HepG2 (cell line): ENCODE results near the gene KRTAP12-2. TPM values are rescaled to one million over a fixed set of nuclear protein-coding genes. Genes with fewer than 3 reads are reported as not detected.

ENCODE experiments used
- EED ChIP-seq: sonication (generic); formaldehyde crosslinking; IDR thresholded peaks from 2 replicates; pipeline ENCODE4 v1.5.0; 2020; ENCODE audit warnings: mild to moderate bottlenecking, missing genetic modification reagents
- ERF ChIP-seq: IDR thresholded peaks from 2 replicates; pipeline ENCODE4 v1.6.1; 2018; ENCODE audit warnings: missing biosample characterization, missing genetic modification reagents
- HIVEP1 ChIP-seq: sonication (generic); formaldehyde crosslinking; IDR thresholded peaks from 2 replicates; pipeline ENCODE4 v1.4.0; 2020; ENCODE audit warnings: mild to moderate bottlenecking, missing genetic modification reagents
- IRF2 ChIP-seq: IDR thresholded peaks from 2 replicates; pipeline ENCODE4 v1.6.1; 2018; ENCODE audit warnings: missing genetic modification reagents, missing compliant biosample characterization
- KAT2B ChIP-seq: fragments of 150-350 bp; IDR thresholded peaks from 2 replicates; pipeline ENCODE4 v1.6.1; 2014; ENCODE audit warnings: low read depth, low read length, borderline replicate concordance
- KDM3A ChIP-seq: IDR thresholded peaks from 2 replicates; pipeline ENCODE4 v1.6.1; 2018; ENCODE audit warnings: low read depth, missing compliant biosample characterization
- KLF9 ChIP-seq: IDR thresholded peaks from 2 replicates; pipeline ENCODE4 v1.6.1; 2016; ENCODE audit warnings: low read depth
- NFKBIZ ChIP-seq: IDR thresholded peaks from 2 replicates; pipeline ENCODE4 v1.6.1; 2018; ENCODE audit warnings: missing genetic modification reagents, missing compliant biosample characterization
- PITX1 ChIP-seq: sonication (generic); formaldehyde crosslinking; IDR thresholded peaks from 2 replicates; pipeline ENCODE4 v1.5.1; 2020; ENCODE audit warnings: mild to moderate bottlenecking, missing genetic modification reagents
- RFX5 ChIP-seq: IDR thresholded peaks from 2 replicates; pipeline ENCODE4 v1.6.1; 2011; ENCODE audit warnings: low read depth, low read length, improper control_type of control experiment
- RFXANK ChIP-seq: IDR thresholded peaks from 2 replicates; pipeline ENCODE4 v1.6.1; 2016
- SETDB1 ChIP-seq: sonication (generic); formaldehyde crosslinking; IDR thresholded peaks from 2 replicates; pipeline ENCODE4 v1.5.1; 2020; ENCODE audit warnings: missing genetic modification reagents, mild to moderate bottlenecking, borderline replicate concordance
- SIN3A ChIP-seq: IDR thresholded peaks from 2 replicates; pipeline ENCODE4 v1.6.1; 2011; ENCODE audit warnings: low read depth, mild to moderate bottlenecking, control low read depth, low read length, borderline replicate concordance
- THYN1 ChIP-seq: sonication (generic); formaldehyde crosslinking; IDR thresholded peaks from 2 replicates; pipeline ENCODE4 v1.8.1; 2023; ENCODE audit warnings: low read depth, mild to moderate bottlenecking, moderate library complexity, missing genetic modification reagents, borderline replicate concordance
- ZBTB38 ChIP-seq: sonication (generic); formaldehyde crosslinking; IDR thresholded peaks from 2 replicates; pipeline ENCODE4 v1.5.1; 2020; ENCODE audit warnings: mild to moderate bottlenecking, missing genetic modification reagents
- ZBTB7A ChIP-seq: sonication (generic); formaldehyde crosslinking; IDR thresholded peaks from 2 replicates; pipeline ENCODE4 v1.8.0; 2022; ENCODE audit warnings: mild to moderate bottlenecking, missing genetic modification reagents
- ZGPAT ChIP-seq: IDR thresholded peaks from 2 replicates; pipeline ENCODE4 v1.6.1; 2016; ENCODE audit warnings: mild to moderate bottlenecking
- ZMYM3 ChIP-seq: sonication (generic); formaldehyde crosslinking; IDR thresholded peaks from 2 replicates; pipeline ENCODE4 v1.5.1; 2020; ENCODE audit warnings: mild to moderate bottlenecking, missing genetic modification reagents
- ZNF331 ChIP-seq: sonication (generic); formaldehyde crosslinking; IDR thresholded peaks from 2 replicates; pipeline ENCODE4 v1.4.0; 2020; ENCODE audit warnings: missing genetic modification reagents
- ZNF460 ChIP-seq: sonication (generic); formaldehyde crosslinking; IDR thresholded peaks from 2 replicates; pipeline ENCODE4 v1.5.1; 2020; ENCODE audit warnings: missing genetic modification reagents, mild to moderate bottlenecking, borderline replicate concordance
- ZNF652 ChIP-seq: IDR thresholded peaks from 2 replicates; pipeline ENCODE4 v1.6.1; 2016; ENCODE audit warnings: low read depth, borderline replicate concordance
- ZNF772 ChIP-seq: sonication (generic); formaldehyde crosslinking; IDR thresholded peaks from 2 replicates; pipeline ENCODE4 v1.5.0; 2020; ENCODE audit warnings: mild to moderate bottlenecking, missing genetic modification reagents
- ZNF773 ChIP-seq: sonication (generic); formaldehyde crosslinking; IDR thresholded peaks from 2 replicates; pipeline ENCODE4 v1.4.0; 2020; ENCODE audit warnings: missing genetic modification reagents, borderline replicate concordance
- ZNF800 ChIP-seq: sonication (generic); formaldehyde crosslinking; IDR thresholded peaks from 2 replicates; pipeline ENCODE4 v1.4.0; 2020; ENCODE audit warnings: missing genetic modification reagents
- polyA plus RNA-seq, 8 experiments: library from polyadenylated mRNA; depleted of rRNA in 3 of 8; stranded (reverse) in 7 of 8; unstranded in 1 of 8; fragments of >200 nt; fragmentation: Illumina TruSeq in 4 of 8; extraction: Trizol in 4 of 8; gene quantifications; 2 replicates each; pipeline versions ENCODE4 v1.2.1 to v1.2.3, GENCODE V29; 2011 to 2016; ENCODE audit warnings: low read depth in 4 of 8, missing spikeins in 1 of 8, mixed read lengths in 1 of 8; ENCODE audit not compliant: insufficient read depth in 1 of 8
- total RNA-seq, 5 experiments: library from RNA; depleted of rRNA; stranded (reverse); fragments of >200 nt; fragmentation: Illumina TruSeq; extraction: Trizol; gene quantifications; 2 replicates each; pipeline ENCODE4 v1.2.3, GENCODE V29; 2016; ENCODE audit warnings: low read depth in 1 of 5
- TF ChIP-seq, protein P1 (sequence below): sonication (generic); formaldehyde crosslinking; IDR thresholded peaks from 2 replicates; pipeline ENCODE4 v1.4.0; 2020; ENCODE audit warnings: mild to moderate bottlenecking, missing genetic modification reagents
- TF ChIP-seq, protein P2 (sequence below): sonication (generic); formaldehyde crosslinking; IDR thresholded peaks from 2 replicates; pipeline ENCODE4 v1.4.0; 2020; ENCODE audit warnings: missing genetic modification reagents, mild to moderate bottlenecking, borderline replicate concordance

The KRTAP12-2 gene
- total and polyA plus RNA-seq, 2 of the 13 experiments (the other 11 are each of a cell fraction or from before 2014, with no cell fraction given), result not detected

DNA sequence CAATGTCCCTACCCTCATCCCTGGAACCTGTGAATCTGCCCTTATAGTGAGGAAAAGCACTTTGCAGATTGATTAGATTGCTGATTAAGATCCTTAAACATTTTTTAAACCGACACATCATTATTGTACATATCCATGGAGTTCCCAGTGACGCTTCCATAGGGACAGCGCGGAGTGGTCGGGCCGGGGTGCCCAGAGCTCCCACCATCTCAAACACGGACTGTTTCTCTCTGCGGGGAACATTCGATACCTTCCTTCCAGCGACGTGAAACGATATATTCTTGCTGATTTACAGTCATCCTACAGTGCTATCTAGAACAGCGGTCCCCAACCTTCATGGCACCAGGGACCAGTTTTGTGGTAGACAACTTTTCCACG lies 34.3 kb upstream of the KRTAP12-2 start (continued):
- TF ChIP-seq SETDB1, result no peak
- TF ChIP-seq ZNF773, result no peak
- TF ChIP-seq ERF (CRISPR knock-in tag), result 0 out of 2 replicates have a peak, but pooled peaks have one; percentile 2
- 0 out of 2 replicates have a peak, but pooled peaks have one; percentile 1 for TF ChIP-seq ZNF331 (CRISPR knock-in tag)
- TF ChIP-seq THYN1 (CRISPR knock-in tag), result no peak
- no peak for TF ChIP-seq RFX5
- 0 out of 2 replicates have a peak, but pooled peaks have one; percentile 12 for TF ChIP-seq PITX1 (CRISPR knock-in tag)
- TF ChIP-seq ZNF772 (CRISPR knock-in tag), result no peak
- TF ChIP-seq KAT2B, result no peak
- no peak for TF ChIP-seq ZNF800
- no peak for TF ChIP-seq NFKBIZ (CRISPR knock-in tag)
- TF ChIP-seq KLF9, result no peak
- no peak for TF ChIP-seq RFXANK (CRISPR knock-in tag)
- no peak for TF ChIP-seq EED
- 0 out of 2 replicates have a peak, but pooled peaks have one; percentile 5 for TF ChIP-seq ZGPAT (CRISPR knock-in tag)
- TF ChIP-seq ZMYM3, result no peak
- TF ChIP-seq, protein P1, sequence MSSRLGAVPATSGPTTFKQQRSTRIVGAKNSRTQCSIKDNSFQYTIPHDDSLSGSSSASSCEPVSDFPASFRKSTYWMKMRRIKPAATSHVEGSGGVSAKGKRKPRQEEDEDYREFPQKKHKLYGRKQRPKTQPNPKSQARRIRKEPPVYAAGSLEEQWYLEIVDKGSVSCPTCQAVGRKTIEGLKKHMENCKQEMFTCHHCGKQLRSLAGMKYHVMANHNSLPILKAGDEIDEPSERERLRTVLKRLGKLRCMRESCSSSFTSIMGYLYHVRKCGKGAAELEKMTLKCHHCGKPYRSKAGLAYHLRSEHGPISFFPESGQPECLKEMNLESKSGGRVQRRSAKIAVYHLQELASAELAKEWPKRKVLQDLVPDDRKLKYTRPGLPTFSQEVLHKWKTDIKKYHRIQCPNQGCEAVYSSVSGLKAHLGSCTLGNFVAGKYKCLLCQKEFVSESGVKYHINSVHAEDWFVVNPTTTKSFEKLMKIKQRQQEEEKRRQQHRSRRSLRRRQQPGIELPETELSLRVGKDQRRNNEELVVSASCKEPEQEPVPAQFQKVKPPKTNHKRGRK (CRISPR knock-in tag), result no peak
- TF ChIP-seq HIVEP1 (CRISPR knock-in tag), result 0 out of 2 replicates have a peak, but pooled peaks have one; percentile 21
- TF ChIP-seq IRF2, result no peak
- TF ChIP-seq, protein P2, sequence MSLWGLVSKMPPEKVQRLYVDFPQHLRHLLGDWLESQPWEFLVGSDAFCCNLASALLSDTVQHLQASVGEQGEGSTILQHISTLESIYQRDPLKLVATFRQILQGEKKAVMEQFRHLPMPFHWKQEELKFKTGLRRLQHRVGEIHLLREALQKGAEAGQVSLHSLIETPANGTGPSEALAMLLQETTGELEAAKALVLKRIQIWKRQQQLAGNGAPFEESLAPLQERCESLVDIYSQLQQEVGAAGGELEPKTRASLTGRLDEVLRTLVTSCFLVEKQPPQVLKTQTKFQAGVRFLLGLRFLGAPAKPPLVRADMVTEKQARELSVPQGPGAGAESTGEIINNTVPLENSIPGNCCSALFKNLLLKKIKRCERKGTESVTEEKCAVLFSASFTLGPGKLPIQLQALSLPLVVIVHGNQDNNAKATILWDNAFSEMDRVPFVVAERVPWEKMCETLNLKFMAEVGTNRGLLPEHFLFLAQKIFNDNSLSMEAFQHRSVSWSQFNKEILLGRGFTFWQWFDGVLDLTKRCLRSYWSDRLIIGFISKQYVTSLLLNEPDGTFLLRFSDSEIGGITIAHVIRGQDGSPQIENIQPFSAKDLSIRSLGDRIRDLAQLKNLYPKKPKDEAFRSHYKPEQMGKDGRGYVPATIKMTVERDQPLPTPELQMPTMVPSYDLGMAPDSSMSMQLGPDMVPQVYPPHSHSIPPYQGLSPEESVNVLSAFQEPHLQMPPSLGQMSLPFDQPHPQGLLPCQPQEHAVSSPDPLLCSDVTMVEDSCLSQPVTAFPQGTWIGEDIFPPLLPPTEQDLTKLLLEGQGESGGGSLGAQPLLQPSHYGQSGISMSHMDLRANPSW (CRISPR knock-in tag), result 0 out of 2 replicates have a peak, but pooled peaks have one; percentile 2
- TF ChIP-seq ZBTB38 (CRISPR knock-in tag), result peak; percentile 87
- TF ChIP-seq ZNF460 (CRISPR knock-in tag), result no peak
- no peak for TF ChIP-seq ZNF652 (CRISPR knock-in tag)
- 0 out of 2 replicates have a peak, but pooled peaks have one; percentile 5 for TF ChIP-seq KDM3A (CRISPR knock-in tag)
- TF ChIP-seq SIN3A, result no peak
- TF ChIP-seq ZBTB7A (CRISPR knock-in tag), result no peak; the same call in 1 of the 2 replicates
